Parietal lobe (tissue), 2 donors: ENCODE measurements around the gene ABHD12. TPM values are rescaled to one million over a fixed set of nuclear protein-coding genes. Genes with fewer than 3 reads are reported as not detected.

Experiments
- small RNA-seq: library from RNA; depleted of rRNA; stranded (forward); fragments of <200 nt; gene quantifications from one replicate; pipeline ENCODE3, GENCODE V24; 2014; ENCODE audit warnings: low replicate concordance
- total RNA-seq: library from RNA; depleted of rRNA; stranded (reverse); fragments of >200 nt; gene quantifications from one replicate; pipeline ENCODE4 v1.2.3, GENCODE V29; 2014

ABHD12 gene
- total RNA-seq: 51.6 TPM

DNA sequence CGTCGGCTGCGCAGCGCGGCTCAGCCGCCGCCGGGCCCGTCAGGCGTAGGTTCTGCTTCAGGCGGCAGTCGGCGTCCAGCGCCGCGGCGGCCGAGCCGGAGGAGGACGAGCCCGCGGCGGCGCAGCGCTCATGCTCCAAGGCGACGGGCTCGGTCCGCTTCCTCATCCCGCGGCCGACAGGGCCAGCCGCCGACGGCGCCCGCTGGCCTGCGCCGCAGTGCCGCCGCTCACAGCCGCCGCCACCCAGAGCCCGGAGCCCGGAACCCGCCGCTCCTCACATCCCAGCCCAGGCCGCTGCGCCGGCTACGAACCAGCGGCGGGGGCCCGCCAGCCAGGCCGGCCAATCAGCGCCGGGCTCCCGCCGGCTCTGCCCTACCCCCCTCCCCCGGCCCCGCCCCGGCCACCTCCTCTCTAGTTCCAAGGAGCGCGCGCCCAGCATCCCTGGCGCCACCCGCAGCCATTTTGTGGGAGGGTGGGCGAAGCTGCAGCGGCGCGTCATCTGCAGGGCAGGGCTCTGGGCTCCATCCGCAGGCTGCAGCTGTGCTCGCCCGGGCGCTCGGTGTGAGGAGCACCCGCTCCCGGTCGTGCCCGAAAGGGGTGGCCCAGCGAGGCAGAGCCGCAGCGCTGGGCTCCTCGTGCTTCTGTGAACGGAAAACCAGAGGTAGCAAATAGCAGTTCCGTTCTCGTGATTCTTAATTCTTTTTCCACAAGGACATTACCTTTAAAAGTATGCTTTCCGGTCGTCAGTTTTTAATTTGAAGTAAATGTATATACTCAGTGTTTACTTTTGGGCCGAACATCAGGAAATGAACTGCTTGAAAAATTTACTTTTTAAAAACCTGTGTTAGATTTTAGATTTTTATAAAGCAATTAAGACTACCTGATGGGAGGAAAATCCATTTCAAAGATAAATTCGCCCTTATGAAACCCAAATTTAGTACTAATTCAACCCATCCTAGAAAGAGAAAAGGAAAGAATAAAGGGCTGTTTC, at the start of gene ABHD12:
TSS of gene ABHD12 (minus strand) at position 298 of the 991 bp plus-strand sequence. CDS start at position 166, 132 bp downstream.

DNA sequence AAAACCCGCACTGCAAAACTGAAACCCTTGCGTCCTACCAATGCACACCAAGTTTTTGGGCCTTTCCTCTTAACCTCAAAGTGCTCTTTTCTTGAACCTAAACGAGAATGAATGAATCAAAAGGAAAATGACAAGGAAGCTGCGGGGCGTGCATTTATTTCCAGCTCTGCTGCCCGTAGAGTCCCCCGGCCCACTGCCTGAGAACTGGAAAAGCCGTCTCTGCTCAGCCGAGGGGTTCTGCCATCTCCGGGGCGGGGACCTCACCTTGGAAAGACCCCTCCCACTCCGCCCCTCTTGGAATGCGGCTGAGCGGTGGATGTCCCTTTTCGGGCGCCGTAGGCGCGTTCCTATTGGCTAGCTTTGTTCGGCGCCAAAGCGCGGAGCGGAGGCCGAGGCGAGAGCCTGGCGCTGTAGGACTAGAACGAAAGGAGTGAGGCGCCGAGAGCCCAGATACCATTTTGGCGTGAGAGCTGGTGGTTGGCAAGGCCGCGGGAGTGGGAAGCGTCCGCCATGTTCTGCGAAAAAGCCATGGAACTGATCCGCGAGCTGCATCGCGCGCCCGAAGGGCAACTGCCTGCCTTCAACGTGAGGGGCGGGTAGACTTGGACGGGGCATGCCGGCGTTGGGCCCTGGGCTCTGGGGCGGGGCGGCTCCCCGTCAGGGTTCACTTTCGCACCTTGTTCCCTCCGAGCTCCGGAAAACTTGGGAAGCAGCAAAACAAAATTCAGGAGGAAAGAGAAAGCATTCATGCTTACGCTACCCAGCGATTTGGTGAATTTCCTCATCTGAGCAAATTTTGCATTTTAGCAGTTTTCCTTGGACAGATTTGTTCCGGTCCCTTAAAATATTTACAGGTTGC, 16.9 kb upstream of the ABHD12 start, which contains the start of gene GINS1:
TSS of gene GINS1 (plus strand) at position 363 of the 859 bp plus-strand sequence. CDS start at position 511, 148 bp downstream.

Small RNA genes lying within 50 kb of the gene (small RNA-seq; reads per million reads assigned to genes)
- gene AL121772.2: not detected

Other genes starting within 250 kb of the ABHD12 start
- gene ENTPD6, start 195.1 kb downstream of the ABHD12 start, total RNA-seq: 69.5 TPM
- gene PYGB, start 142.8 kb downstream of the ABHD12 start, total RNA-seq: 66.4 TPM
- 6.9 TPM for gene GINS1, start 16.8 kb upstream of the ABHD12 start, total RNA-seq
- 46.6 TPM for gene NINL, start 194.7 kb upstream of the ABHD12 start, total RNA-seq
- 6.6 TPM for gene NANP, start 233.2 kb upstream of the ABHD12 start, total RNA-seq